Trophoblast cell (in vitro differentiated cells and primary cell): ENCODE measurements around the gene CNN1.

ENCODE experiments used
- DNase-seq, 2 donors: peaks; one replicate each; pipeline ENCODE4 v3.0.0-alpha.2; 2016
- H2AFZ ChIP-seq: 2 replicates; pipeline ENCODE4 v1.6.1; 2013; ENCODE audit warnings: low read length, moderate library complexity, mild to moderate bottlenecking; ENCODE audit not compliant: insufficient read depth, poor library complexity
- H2AK5ac ChIP-seq: 2 replicates; pipeline ENCODE4 v1.6.1; 2013; ENCODE audit warnings: mild to moderate bottlenecking, low read length
- H2BK120ac ChIP-seq: 2 replicates; pipeline ENCODE4 v1.6.1; 2013; ENCODE audit warnings: low read length, mild to moderate bottlenecking, moderate library complexity; ENCODE audit not compliant: insufficient read depth, poor library complexity
- H2BK12ac ChIP-seq: 2 replicates; pipeline ENCODE4 v1.6.1; 2013; ENCODE audit warnings: mild to moderate bottlenecking, low read length, moderate library complexity
- H2BK5ac ChIP-seq: 2 replicates; pipeline ENCODE4 v1.6.1; 2013; ENCODE audit warnings: low read length, low read depth, moderate library complexity, mild to moderate bottlenecking; ENCODE audit not compliant: poor library complexity
- H3K14ac ChIP-seq: 2 replicates; pipeline ENCODE4 v1.6.1; 2013; ENCODE audit warnings: mild to moderate bottlenecking, low read length
- H3K18ac ChIP-seq: 2 replicates; pipeline ENCODE4 v1.6.1; 2013; ENCODE audit warnings: mild to moderate bottlenecking, low read length
- H3K23ac ChIP-seq: 2 replicates; pipeline ENCODE4 v1.6.1; 2013; ENCODE audit warnings: low read length
- H3K27ac ChIP-seq: 2 replicates; pipeline ENCODE4 v1.5.1; 2013; ENCODE audit warnings: low read depth, mild to moderate bottlenecking, inconsistent platforms, low read length, moderate library complexity
- H3K27me3 ChIP-seq: 2 replicates; pipeline ENCODE4 v1.6.1; 2013; ENCODE audit warnings: inconsistent platforms, mild to moderate bottlenecking, low read length, moderate library complexity; ENCODE audit not compliant: insufficient read depth
- H3K36me3 ChIP-seq, 2 experiments: 1 replicate in 1 of 2; 2 replicates in 1 of 2; pipeline ENCODE4 v1.6.1; 2013; ENCODE audit warnings: low read length in 2 of 2, mild to moderate bottlenecking in 2 of 2, moderate library complexity in 1 of 2; ENCODE audit not compliant: insufficient read depth in 2 of 2, control insufficient read depth in 1 of 2
- H3K4ac ChIP-seq: 2 replicates; pipeline ENCODE4 v1.6.1; 2013; ENCODE audit warnings: low read depth, mild to moderate bottlenecking, low read length, moderate library complexity
- H3K4me1 ChIP-seq, 2 experiments: 1 replicate in 1 of 2; 2 replicates in 1 of 2; pipeline ENCODE4 v1.6.1; 2013; ENCODE audit warnings: low read length in 2 of 2, mild to moderate bottlenecking in 2 of 2, moderate library complexity in 1 of 2; ENCODE audit not compliant: insufficient read depth in 2 of 2, control insufficient read depth in 1 of 2
- H3K4me2 ChIP-seq: 2 replicates; pipeline ENCODE4 v1.6.1; 2013; ENCODE audit warnings: inconsistent platforms, mild to moderate bottlenecking, low read length, moderate library complexity
- H3K4me3 ChIP-seq: 2 replicates; pipeline ENCODE4 v1.5.1; 2013; ENCODE audit warnings: mild to moderate bottlenecking, low read depth, low read length, inconsistent platforms
- H3K79me1 ChIP-seq: one replicate; pipeline ENCODE4 v1.6.1; 2013; ENCODE audit warnings: low read length
- H3K79me2 ChIP-seq: 2 replicates; pipeline ENCODE4 v1.6.1; 2013; ENCODE audit warnings: low read length, mild to moderate bottlenecking; ENCODE audit not compliant: control insufficient read depth, insufficient read depth, poor library complexity
- H3K9ac ChIP-seq: 2 replicates; pipeline ENCODE4 v1.6.1; 2013; ENCODE audit warnings: mild to moderate bottlenecking, low read length
- H3K9me3 ChIP-seq: 2 replicates; pipeline ENCODE4 v1.6.1; 2013; ENCODE audit warnings: low read depth, mild to moderate bottlenecking, control low read depth, inconsistent platforms, low read length; ENCODE audit not compliant: insufficient read depth
- H4K12ac ChIP-seq: 2 replicates; pipeline ENCODE4 v1.6.1; 2013; ENCODE audit warnings: low read depth, mild to moderate bottlenecking, low read length, moderate library complexity
- H4K8ac ChIP-seq: 2 replicates; pipeline ENCODE4 v1.6.1; 2013; ENCODE audit warnings: low read depth, mild to moderate bottlenecking, low read length, moderate library complexity
- H4K91ac ChIP-seq: one replicate; pipeline ENCODE4 v1.6.1; 2013; ENCODE audit warnings: low read depth, mild to moderate bottlenecking, low read length, moderate library complexity
- WGBS: extraction: QIAGEN DNeasy Blood & Tissue Kit; methylation state at CpG from one replicate; pipeline ENCODE4 v1.1.7; 2013; ENCODE audit warnings: missing lambda C conversion rate; ENCODE audit not compliant: insufficient read length, insufficient coverage; ENCODE audit errors: extremely low coverage; 5-methylcytosine and 5-hydroxymethylcytosine counted together

The CNN1 gene

GRCh38 chr19:11504502-11505031 lies 34.1 kb upstream of the CNN1 start:
- peaks cover 4% of the 10 kb centered on the region for H3K79me2 ChIP-seq
- peaks cover 0 to 2% of the 10 kb centered on the region in 2 experiments for H3K36me3 ChIP-seq
- peak overlapping the region; percentile 55 for H3K4me3 ChIP-seq
- H3K23ac ChIP-seq = no peak overlapping the region
- no peak overlapping the region for H3K9ac ChIP-seq
- H4K91ac ChIP-seq = peak overlapping the region; percentile 11
- no peaks in the 10 kb centered on the region for H3K27me3 ChIP-seq
- H4K12ac ChIP-seq = no peak overlapping the region
- H3K9me3 ChIP-seq = no peaks in the 10 kb centered on the region
- H3K4me1 ChIP-seq = peaks cover 24 to 30% of the 10 kb centered on the region in 2 experiments
- H2BK5ac ChIP-seq = no peak overlapping the region
- peak overlapping the region; percentile 8 for H3K18ac ChIP-seq
- DNase-seq = peak in 1 of 2 donors; percentile 0
- H2AFZ ChIP-seq = peak overlapping the region; percentile 64
- no peak overlapping the region for H2BK120ac ChIP-seq
- peaks cover 4% of the 10 kb centered on the region for H3K79me1 ChIP-seq
- no peak overlapping the region for H2AK5ac ChIP-seq
- WGBS = no CpG with 5 or more reads among the region's 7 CpGs
- H4K8ac ChIP-seq = peak overlapping the region; percentile 27
- no peak overlapping the region for H2BK12ac ChIP-seq
- peak overlapping the region; percentile 61 for H3K4me2 ChIP-seq
- peak overlapping the region; percentile 1 for H3K27ac ChIP-seq
- no peak overlapping the region for H3K4ac ChIP-seq
- no peak overlapping the region for H3K14ac ChIP-seq

- Histone ChIP-seq H4K12ac (peak overlapping the region; percentile 97), H3K27ac (peak overlapping the region; percentile 92), H2BK12ac (peak overlapping the region; percentile 63), H3K4ac (peak overlapping the region; percentile 99), H3K9me3 (no peaks in the 10 kb centered on the region), H4K91ac (peak overlapping the region; percentile 100), H2BK5ac (peak overlapping the region; percentile 93), H3K4me3 (peak overlapping the region; percentile 94), H3K27me3 (no peaks in the 10 kb centered on the region), H2AFZ (peak overlapping the region; percentile 96), H3K4me2 (peak overlapping the region; percentile 79), H3K79me2 (peaks cover 4% of the 10 kb centered on the region), H3K18ac (peak overlapping the region; percentile 99), H2AK5ac (peak overlapping the region; percentile 66), H3K9ac (peak overlapping the region; percentile 93), H3K36me3 (peaks cover 0 to 2% of the 10 kb centered on the region in 2 experiments), H4K8ac (peak overlapping the region; percentile 99), H3K23ac (no peak overlapping the region), H2BK120ac (peak overlapping the region; percentile 91), H3K79me1 (peaks cover 4% of the 10 kb centered on the region), H3K4me1 (peaks cover 21 to 26% of the 10 kb centered on the region in 2 experiments), H3K14ac (peak overlapping the region; percentile 97)
- WGBS = no CpG with 5 or more reads among the region's 33 CpGs
- peak; percentile 96 to 97 for DNase-seq
Measured at GRCh38 chr19:11505032-11505503, 33.6 kb upstream of the CNN1 start.

GRCh38 chr19:11505504-11506100 lies 33.0 kb upstream of the CNN1 start, which contains the start of gene ZNF653:
ZNF653 (minus strand) TSS chr19:11505839; CDS start chr19:11505786, 53 bp downstream.
- peak within 1 kb of the TSS; percentile 97 for H3K14ac ChIP-seq
- H2AFZ ChIP-seq = peak within 1 kb of the TSS; percentile 96
- H3K9me3 ChIP-seq = no peaks in the 10 kb centered on the region
- H3K18ac ChIP-seq = peak within 1 kb of the TSS; percentile 99
- H3K79me1 ChIP-seq = peaks cover 4% of the 10 kb centered on the region
- H3K27ac ChIP-seq = peak within 1 kb of the TSS; percentile 92
- peak within 1 kb of the TSS; percentile 63 for H2BK12ac ChIP-seq
- H3K4me1 ChIP-seq = peaks cover 19 to 23% of the 10 kb centered on the region in 2 experiments
- peak within 1 kb of the TSS; percentile 79 for H3K4me2 ChIP-seq
- H3K4me3 ChIP-seq = peak within 1 kb of the TSS; percentile 94
- H3K9ac ChIP-seq = peak within 1 kb of the TSS; percentile 93
- peak within 1 kb of the TSS; percentile 100 for H4K91ac ChIP-seq
- peaks cover 0 to 2% of the 10 kb centered on the region in 2 experiments for H3K36me3 ChIP-seq
- peak within 1 kb of the TSS; percentile 99 for H3K4ac ChIP-seq
- peak within 1 kb of the TSS; percentile 96 for H2AK5ac ChIP-seq
- peak within 1 kb of the TSS; percentile 99 for H4K8ac ChIP-seq
- H3K27me3 ChIP-seq = no peaks in the 10 kb centered on the region
- peak within 1 kb of the TSS; percentile 91 for H2BK120ac ChIP-seq
- H3K23ac ChIP-seq = no peak within 1 kb of the TSS
- peak; percentile 94 to 99 for DNase-seq
- H4K12ac ChIP-seq = peak within 1 kb of the TSS; percentile 97
- peak within 1 kb of the TSS; percentile 93 for H2BK5ac ChIP-seq
- WGBS = no CpG with 5 or more reads among the region's 65 CpGs
- H3K79me2 ChIP-seq = peaks cover 4% of the 10 kb centered on the region

- Histone ChIP-seq H2BK120ac (peak overlapping the region; percentile 82), H2AK5ac (peak overlapping the region; percentile 96), H2AFZ (peak overlapping the region; percentile 38), H3K4me1 (peaks cover 19 to 23% of the 10 kb centered on the region in 2 experiments), H3K4me3 (peak overlapping the region; percentile 55), H2BK5ac (peak overlapping the region; percentile 7), H3K27ac (peak overlapping the region; percentile 15), H3K9ac (peak overlapping the region; percentile 69), H3K79me1 (peaks cover 4% of the 10 kb centered on the region), H3K14ac (peak overlapping the region; percentile 82), H3K27me3 (no peaks in the 10 kb centered on the region), H3K9me3 (no peaks in the 10 kb centered on the region), H3K4ac (peak overlapping the region; percentile 74), H4K12ac (peak overlapping the region; percentile 94), H4K91ac (peak overlapping the region; percentile 82), H3K36me3 (peaks cover 3 to 4% of the 10 kb centered on the region in 2 experiments), H2BK12ac (no peak overlapping the region), H4K8ac (peak overlapping the region; percentile 96), H3K18ac (peak overlapping the region; percentile 83), H3K23ac (no peak overlapping the region), H3K79me2 (peaks cover 4% of the 10 kb centered on the region), H3K4me2 (peak overlapping the region; percentile 79)
- WGBS = no CpG with 5 or more reads among the region's 20 CpGs
- peak; percentile 2 to 26 for DNase-seq
Measured at GRCh38 chr19:11506101-11506555, 32.5 kb upstream of the CNN1 start.
